Kidney epithelial cell (primary cell): ENCODE results near the gene CFAP65. TPM values are rescaled to one million over a fixed set of nuclear protein-coding genes. Genes with fewer than 3 reads are reported as not detected.

Source experiments
- DNase-seq: peaks from one replicate; pipeline ENCODE4 v3.0.0-alpha.2; 2010; ENCODE audit warnings: low read depth
- H3K27me3 ChIP-seq: 2 replicates; pipeline ENCODE4 v1.6.0; 2011; ENCODE audit warnings: low read length; ENCODE audit not compliant: control insufficient read depth, insufficient read depth
- H3K36me3 ChIP-seq: 2 replicates; pipeline ENCODE4 v1.5.1; 2011; ENCODE audit warnings: low read length; ENCODE audit not compliant: control insufficient read depth, insufficient read depth
- H3K4me3 ChIP-seq: 2 replicates; pipeline ENCODE4 v1.5.1; 2011; ENCODE audit warnings: low read depth, mild to moderate bottlenecking, control low read depth, low read length
- CTCF ChIP-seq: IDR thresholded peaks from 2 replicates; pipeline ENCODE4 v1.5.1; 2011; ENCODE audit warnings: mild to moderate bottlenecking, moderate library complexity, low read length, control low read depth, inconsistent platforms; ENCODE audit not compliant: insufficient read depth, poor library complexity, severe bottlenecking
- total RNA-seq: library from RNA; depleted of rRNA; stranded (reverse); fragments of >200 nt; gene quantifications from 2 replicates; pipeline ENCODE4 v1.2.3, GENCODE V29; 2015

CFAP65 gene
- total RNA-seq, 1 donor from 2014 or later: not detected

GRCh38 chr2:218959141-218959731, 82.1 kb downstream of the CFAP65 start, which contains the start of gene CDK5R2:
TSS of gene CDK5R2 (plus strand) at chr2:218959666. CDS start at chr2:218959821, 155 bp downstream.
- peaks cover 80% of the 10 kb centered on the region for H3K27me3 ChIP-seq
- TF ChIP-seq CTCF: no peak
- peak; percentile 14 for DNase-seq

GRCh38 chr2:218958276-218958675, 83.0 kb downstream of the CFAP65 start:
- no peaks in the 10 kb centered on the region for H3K36me3 ChIP-seq
- no peak overlapping the region for H3K4me3 ChIP-seq
- TF ChIP-seq CTCF: no peak
- peaks cover 82% of the 10 kb centered on the region for H3K27me3 ChIP-seq
- DNase-seq: no peak

More at GRCh38 chr2:218959141-218959731, 82.1 kb downstream of the CFAP65 start, which contains the start of gene CDK5R2:
- Histone ChIP-seq H3K4me3 (peak within 1 kb of the TSS; percentile 20), H3K36me3 (no peaks in the 10 kb centered on the region)

DNA sequence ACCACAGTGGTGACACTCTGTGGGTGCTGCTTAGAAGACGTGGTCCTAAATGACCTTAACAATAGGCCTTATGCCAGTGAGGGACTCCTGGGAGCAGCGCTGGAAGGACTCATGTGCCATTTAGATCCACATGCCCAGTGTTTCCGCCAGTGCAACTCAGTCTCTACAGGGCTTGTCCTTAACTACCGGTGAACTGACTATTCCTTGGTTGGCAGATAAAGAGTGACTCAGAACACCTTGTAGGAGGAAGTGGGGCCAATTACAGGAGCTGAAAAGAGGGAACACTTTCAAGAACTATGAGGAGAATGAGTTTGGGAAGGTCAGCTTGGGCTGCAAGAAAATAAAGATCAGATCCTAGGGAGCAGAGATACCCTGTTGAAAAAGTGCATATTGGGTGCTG, 83.6 kb downstream of the CFAP65 start:
- no peak for DNase-seq
- no peaks in the 10 kb centered on the region for H3K36me3 ChIP-seq
- TF ChIP-seq CTCF: no peak

DNA sequence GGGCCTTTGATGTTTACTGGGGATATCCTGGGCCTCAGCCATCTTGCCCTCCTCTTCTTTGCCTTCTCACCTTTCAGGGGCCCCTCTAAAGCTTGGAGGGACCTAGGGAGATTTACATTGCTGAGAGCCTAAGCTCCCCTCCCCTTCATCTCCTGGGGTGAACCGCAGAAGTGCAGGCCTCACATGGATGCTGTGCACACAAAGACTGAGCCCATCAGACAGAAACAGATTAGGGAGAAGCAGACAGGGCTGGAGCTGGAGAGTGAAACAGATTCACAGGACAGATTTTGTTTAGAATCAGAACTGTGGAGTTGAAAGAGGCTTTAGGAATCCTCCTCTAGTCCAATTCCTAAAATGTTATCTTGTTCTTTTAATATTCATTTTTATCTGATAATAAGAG, 85.3 kb downstream of the CFAP65 start:
- DNase-seq: no peak
- TF ChIP-seq CTCF: no peak
- no peaks in the 10 kb centered on the region for H3K36me3 ChIP-seq
- H3K4me3 ChIP-seq: no peak overlapping the region
- H3K27me3 ChIP-seq: peaks cover 62% of the 10 kb centered on the region

More for the DNA sequence above, 83.6 kb downstream of the CFAP65 start:
- Histone ChIP-seq H3K27me3 (peaks cover 78% of the 10 kb centered on the region), H3K4me3 (no peak overlapping the region)

DNA sequence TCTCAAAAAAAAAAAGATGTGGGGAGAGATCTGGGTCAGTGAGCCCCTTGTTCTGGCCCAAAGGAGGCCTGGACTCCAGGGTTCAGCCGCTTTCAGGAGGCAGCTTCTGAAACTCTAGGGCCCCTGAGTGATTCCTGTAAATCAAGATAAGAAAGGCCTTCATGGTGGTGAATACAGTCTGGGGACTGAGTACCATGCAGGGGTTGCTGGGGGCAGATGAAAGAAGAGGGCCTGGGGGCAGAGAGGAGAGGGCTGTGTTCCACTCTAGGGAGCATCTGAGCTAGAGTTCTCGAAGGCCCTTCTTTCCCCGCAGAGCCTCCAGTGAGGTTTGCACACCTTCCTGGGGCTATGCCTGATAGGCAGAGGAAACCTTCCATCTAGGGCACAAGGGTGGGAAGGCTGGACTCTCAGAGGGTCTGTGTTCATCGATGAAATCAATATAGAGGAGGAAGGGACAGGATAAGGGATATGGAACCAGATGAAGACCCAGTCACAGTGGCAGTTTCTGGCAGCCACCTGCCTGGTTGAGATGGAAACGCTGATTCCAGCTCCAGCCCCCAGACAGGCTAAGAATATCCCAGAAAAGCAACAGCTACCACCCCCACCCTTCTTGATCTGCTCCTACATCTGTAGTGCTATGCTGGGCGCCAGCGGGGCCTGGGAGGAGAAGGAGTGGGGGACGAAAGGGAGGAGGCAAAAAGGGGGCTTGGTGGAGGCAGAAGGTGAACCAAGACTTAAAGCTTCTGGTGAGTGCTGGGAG, 86.6 kb downstream of the CFAP65 start:
- no peaks in the 10 kb centered on the region for H3K36me3 ChIP-seq
- peaks cover 51% of the 10 kb centered on the region for H3K27me3 ChIP-seq
- DNase-seq: no peak
- H3K4me3 ChIP-seq: no peak overlapping the region
- TF ChIP-seq CTCF: no peak
